Measurements from ENCODE around the gene ALDH1B1.
"Not testable (repeated sequence)": the region's sequence is repeated elsewhere in the genome, so short reads cannot be mapped to it uniquely, and the experiment has no call there.

The ALDH1B1 gene

DNA sequence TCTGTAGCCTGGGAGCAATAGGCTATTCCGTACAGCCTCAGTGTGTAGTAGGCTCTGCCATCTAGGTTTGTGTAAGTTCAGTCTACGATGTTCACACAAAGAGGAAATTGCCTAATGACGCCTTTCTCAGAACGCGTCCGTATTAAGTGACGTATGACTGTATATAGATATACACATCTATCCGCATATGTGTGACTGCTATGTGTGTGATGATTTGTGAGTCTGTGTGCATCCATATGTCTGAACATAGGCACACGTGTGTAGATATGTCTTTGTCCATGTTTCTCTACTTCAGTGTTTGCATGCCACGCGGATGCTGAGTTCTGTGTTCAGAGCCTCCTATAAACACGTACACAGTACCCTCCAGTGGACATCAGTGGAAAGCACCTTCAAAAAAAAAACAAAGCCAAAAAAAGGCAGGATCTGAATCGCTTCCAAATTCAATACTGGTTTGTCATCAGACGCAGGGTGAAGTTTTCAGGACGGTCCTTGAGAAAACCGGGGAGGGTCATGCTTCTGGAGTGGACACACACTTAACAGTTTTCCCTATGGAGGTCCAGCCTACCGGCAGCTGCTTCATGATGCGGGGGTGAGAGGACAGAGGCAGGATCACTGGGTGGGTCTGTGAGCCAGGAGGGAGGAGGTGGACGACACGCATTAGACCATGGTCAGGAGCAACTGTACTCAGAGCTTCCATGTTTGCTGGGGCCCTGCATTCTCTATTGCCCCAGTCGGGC is 29.5 kb upstream of the ALDH1B1 start:
- DNase-seq = peak; percentile 85 to 90

DNA sequence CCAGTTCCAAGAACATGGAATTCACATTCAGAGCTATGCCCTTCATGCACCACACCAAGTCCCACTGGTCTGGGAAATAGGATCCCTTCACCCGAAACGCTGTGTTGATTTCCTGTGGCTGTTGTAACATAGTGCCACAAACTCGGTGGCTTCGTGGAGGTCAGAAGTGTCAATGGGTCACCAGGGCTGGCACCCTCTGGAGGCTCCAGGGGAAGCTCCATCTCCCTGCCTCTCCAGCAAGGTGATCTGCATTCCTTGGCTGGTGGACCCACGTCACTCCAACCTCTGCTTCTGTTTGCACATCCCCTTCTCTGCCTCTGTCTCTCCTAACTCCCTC is 28.9 kb upstream of the ALDH1B1 start:
- no peak for DNase-seq

DNA sequence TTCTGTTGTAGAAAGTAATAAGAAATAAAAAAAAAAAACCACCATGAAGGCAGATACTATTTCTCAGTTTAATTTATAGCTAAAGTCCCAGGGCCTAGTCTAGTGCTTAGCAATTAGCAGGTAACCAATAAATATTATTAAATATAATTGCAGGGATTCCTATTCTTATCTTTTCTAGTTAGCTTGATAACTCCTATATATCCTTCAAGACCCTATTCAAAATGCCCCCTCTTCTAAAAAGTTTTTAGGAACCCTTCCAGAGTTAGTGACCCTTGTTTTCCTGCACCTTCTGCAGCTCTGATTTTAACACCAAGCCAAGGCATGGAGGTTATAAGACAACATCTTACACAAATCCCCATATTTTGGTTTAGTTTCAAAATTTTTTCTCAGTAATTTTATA is 24.6 kb upstream of the ALDH1B1 start:
- no peak for DNase-seq

DNA sequence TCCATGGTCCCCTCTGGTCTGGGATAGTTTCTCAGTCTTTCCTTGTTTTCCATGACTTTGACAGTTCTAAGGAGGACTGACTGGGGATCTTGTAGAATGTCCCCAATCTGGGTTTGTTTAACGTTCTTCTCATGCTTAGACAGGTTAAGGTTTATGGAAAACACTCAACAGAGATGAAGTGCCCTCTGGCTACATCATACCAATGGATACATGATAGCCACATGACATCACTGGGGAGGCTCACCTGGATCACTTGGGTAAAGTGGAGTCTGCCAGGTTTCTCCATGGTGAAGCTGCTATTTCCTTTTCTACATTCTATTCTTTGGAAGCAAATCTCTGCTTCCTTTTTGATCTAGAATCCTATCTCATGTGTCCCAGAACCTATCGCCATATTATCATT is 23.8 kb upstream of the ALDH1B1 start:
- no peak for DNase-seq

DNA sequence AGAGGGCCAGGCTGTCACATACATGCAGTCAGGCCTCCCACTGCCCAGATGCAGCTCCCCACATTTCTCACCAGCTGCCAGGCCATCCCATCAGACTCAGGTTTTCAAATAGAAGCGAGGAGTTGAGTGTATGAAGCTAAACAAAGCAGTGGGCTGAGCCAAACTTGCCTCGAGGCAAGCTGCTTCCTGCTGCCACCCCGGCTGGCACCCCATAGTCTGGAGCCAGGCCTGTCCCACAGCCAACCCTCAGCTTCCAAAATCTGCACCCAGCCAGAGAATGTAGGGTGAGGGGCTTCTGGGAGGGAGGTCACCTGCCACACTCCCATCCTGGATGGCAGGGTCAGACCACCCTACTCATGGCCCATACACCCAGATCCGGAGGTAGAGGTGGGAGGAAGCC is 22.3 kb upstream of the ALDH1B1 start:
- no peak for DNase-seq

DNA sequence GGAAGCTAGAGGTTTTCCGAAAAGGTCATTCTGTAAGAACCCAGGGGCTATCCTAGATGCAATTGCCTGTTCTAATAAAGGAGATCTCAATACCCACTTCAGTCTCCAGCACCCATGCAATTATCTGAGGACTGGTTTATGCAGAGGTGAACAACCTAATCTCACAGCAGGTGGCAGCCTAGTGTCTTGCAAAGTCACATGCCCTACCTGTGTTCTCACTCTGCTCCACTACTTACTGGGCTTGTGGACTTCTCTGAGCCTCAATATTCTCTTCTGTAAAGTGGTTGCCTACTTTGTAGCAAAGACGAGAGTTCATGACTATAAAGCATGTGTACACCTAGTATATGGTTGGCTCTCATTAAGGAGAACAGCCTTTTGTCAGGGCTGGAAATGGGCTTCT is 21.0 kb upstream of the ALDH1B1 start:
- DNase-seq = peak; percentile 9 to 27

DNA sequence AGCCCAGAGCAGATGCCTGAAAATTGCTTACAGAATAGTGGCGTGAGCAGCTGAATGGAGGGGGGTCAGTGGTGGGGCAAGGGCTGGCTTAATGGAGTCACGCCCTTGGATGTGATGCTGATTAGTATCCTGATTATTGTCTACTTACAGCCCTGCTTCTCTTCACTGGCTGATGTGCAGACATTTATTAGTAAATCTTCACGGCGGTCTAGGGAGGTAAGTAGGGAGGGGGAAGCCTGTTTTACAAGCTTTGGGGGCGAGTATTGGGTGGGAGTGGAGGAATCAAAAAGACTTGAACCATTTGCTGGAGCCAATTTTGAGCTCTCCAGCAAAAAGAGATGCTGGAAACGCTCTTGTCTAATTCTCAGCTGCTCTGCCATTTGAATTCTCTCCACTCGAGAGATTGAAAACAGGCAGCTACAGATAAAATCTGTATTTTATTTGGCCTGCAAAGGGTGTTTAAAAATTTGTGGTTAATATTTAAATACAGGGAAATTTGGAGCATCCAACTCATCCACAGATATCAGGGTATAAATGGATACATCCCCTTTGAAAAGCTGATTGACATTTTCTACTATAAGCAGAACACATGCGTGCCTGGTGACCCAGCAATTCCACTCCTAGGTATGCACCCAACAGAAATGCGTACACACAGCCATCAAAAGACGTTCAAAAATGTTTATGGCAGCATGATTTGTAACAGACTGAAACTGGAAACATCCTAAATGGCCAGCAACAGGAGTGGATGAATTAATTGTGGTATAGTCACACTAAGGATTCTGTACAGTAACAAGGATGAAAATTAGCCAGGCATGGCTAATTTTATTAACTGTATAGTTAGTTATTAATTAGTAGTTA is 19.5 kb upstream of the ALDH1B1 start:
- DNase-seq = no peak

DNA sequence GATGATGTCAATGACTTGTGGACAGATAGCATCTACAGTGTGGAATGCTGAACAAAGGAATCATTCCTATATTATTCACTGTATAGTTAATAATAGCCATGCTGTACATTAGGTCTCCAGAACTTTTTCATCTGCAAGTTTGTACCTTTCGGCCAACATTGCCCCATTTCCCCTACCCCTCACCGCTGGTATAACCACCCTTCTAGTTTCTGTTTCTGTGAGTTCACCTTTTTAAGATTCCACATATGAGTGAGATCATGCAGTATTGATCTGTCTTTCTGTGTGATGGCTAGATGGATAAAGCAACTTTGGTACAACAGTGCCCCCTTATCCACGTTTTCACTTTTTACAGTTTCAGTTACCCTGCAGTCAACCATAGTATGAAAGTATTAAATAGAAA is 18.8 kb upstream of the ALDH1B1 start:
- no peak for DNase-seq

DNA sequence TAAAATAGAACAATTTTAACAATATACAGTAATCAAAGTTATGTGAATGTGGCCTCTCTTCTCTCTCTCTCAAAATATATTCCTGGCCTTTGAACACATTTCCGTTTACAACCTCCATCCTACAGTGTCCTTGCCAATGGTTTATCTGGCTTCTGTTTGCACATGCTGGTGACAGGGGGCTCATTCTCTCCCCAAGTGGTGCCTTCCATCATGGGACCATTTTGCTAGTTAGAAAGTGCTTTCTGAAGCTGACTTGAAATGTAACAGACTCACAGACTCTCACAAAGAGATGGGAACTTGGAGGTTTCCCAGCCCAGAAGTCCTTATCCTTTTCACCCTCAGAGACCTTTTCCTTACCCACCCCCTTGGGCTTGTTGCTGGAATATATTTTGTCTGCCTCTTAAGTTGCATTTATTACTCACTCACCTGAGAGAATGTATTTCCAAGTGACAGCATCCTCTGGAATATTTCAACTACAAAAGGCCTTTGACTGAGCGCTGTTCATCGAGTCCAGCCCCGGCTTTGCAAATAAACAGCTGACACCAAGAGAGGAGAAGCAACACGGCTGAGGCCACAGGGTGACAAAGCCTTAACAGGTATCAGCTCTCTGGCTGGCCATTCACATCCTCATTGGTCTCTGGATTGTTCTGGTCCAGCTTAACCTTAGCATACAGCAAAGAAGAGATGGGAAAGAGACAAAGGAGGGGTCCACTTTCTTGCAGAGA is 17.5 kb upstream of the ALDH1B1 start:
- no peak for DNase-seq

DNA sequence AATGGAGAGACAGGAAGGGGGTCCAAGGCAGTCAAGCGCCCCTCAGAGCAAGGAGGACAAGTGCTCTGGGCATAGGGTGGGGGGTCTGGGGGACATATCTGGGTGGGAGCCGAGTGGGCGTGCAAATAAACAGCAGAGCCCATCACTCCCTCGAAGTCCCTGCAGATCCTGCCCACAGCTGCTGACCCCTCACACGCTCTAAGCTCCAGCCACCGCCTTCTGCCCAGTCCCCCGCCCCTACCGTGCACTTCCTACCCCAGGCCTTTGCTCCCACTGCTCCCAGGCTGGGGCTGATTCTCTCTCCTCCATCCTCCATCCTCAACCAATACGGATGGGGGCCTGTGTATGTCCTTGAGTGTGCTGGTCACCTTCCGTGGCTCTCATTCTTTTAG is 16.9 kb upstream of the ALDH1B1 start:
- DNase-seq = no peak

DNA sequence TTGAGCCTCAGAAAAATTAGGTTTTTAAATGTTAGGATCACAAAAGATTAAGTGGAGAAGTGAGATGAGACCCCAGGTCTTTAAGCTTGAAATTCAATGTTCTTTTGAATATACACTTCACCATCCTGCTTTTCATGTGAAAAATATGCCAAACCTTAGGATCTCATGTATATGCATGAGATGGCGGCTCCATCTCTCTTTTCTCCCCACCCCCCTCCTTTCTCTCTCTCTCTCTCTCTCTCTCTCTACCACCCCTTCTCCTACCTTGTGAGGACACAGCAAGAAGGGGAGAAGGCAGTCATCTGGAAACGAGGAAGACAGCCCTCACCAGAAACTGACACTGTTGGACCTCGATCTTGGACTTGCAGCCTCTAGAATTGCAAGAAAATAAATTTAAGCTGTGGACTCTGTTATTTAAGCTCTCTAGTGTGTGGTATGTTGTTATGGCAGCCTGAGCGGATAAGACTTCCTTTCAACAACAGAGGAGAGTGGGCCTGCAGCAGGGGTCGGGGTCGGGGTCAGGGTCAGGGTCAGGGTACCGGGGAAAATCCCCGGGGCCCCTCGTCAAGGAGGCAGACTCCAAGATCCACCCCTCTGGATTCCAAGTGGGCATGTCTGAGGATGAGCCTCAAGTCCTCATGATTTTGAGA is 16.4 kb upstream of the ALDH1B1 start:
- no peak for DNase-seq

DNA sequence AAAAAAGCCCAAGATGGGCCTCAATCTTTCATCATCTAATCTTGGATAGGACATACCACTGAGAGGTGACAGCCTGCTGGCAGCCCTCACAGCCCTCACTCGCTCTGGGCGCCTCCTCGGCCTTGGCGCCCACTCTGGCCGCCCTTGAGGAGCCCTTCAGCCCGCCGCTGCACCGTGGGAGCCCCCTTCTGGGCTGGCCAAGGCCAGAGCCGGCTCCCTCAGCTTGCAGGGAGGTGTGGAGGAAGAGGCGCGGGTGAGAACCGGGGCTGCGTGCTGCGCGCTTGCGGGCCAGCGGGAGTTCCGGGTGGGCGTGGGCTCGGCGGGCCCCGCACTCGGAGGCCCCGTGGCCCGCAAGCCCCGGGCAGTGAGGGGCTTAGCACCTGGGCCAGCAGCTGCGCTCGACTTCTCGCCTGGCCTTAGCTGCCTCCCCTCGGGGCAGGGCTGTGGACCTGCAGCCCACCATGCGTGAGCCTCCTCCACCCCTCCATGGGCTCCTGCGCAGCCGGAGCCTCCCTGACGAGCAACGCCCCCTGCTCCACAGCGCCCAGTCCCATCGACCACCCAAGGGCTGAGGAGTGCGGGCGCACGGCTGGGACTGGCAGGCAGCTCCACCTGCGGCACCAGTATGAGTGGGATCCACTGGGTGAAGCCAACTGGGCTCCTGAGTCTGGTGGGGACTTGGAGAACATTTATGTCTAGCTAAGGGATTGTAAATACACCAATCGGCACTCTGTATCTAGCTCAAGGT is 15.0 kb upstream of the ALDH1B1 start:
- not testable (repeated sequence) for DNase-seq

DNA sequence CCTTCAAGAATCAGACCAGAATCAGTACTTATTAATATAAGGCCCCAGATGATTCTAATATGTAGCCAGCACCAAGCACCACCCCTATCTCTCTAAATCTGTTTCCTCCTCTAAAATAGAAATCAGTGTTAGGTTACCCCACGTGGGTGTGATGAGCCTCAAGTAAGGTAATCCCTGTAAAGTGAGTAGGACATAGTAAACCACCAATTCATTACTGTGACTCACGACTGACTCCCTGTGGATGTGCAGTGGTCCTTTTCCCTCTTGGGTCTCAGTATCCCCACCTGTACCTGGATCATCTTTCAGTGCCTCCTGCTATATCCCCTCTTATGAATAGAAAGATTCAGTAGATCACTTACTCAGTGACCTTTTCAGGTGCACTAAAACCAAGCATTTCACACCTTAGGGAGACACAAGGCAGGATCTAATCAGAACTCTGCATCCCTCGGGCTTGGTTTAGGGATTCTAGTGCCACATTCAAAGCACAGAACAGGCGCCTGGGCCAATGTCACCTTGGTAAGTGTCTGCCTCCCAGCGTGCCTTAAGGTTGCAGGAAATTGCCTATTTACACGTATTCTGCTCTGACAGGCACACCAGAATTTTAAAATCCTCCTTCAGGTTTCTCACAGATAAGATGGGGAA is 12.2 kb upstream of the ALDH1B1 start:
- no peak for DNase-seq

DNA sequence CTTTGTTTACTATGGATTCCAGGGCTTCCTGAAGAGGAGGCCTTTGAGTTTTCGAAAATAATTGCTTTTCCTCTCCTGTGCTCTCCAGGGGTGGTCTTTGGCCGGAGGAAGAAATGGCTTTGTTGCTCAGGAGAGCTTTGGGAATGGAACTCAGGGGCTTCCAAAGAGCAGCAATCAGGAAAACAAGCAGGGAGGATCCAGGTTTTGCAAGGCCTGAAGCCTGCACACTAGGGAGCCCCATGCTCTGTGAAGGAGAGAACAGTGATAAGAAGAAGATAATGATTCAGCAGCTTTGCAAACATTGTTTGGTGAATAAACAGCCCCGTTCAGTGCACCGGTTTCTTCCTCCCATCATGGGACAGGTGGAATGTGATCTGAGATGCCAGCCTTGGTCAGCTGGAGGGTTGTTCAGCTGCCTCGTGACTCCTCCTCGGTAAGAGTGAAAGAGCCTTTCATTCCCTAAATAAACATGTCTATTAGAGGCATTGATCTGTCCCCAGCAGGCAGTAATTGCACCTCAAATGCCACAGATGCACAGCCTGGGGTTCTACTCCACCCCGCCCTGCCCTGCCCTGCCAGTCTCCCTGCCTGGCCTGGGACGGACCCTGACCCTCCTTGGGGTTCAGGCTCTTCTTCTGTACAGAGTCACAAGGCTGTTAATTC is 11.5 kb upstream of the ALDH1B1 start:
- DNase-seq = no peak

DNA sequence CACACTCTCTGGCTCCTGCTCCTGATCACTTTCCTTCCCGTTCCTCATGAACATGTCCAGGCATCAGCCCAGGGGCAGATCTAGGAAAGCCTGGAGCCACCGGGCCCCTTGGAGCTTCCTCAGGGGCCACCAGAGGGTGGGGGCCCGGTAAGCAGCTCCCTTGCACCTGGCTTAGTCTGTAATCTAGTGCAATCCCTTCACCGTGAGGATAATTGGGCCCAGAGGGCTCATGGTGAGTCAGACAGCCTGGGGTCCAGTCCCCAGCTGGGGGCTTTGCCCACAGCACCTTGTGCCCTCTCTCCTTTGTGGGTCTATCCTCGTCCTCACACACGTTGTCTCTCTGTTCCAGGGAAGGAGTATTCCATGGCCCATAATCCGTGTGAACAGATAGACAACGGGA is 10.4 kb upstream of the ALDH1B1 start:
- no peak for DNase-seq

DNA sequence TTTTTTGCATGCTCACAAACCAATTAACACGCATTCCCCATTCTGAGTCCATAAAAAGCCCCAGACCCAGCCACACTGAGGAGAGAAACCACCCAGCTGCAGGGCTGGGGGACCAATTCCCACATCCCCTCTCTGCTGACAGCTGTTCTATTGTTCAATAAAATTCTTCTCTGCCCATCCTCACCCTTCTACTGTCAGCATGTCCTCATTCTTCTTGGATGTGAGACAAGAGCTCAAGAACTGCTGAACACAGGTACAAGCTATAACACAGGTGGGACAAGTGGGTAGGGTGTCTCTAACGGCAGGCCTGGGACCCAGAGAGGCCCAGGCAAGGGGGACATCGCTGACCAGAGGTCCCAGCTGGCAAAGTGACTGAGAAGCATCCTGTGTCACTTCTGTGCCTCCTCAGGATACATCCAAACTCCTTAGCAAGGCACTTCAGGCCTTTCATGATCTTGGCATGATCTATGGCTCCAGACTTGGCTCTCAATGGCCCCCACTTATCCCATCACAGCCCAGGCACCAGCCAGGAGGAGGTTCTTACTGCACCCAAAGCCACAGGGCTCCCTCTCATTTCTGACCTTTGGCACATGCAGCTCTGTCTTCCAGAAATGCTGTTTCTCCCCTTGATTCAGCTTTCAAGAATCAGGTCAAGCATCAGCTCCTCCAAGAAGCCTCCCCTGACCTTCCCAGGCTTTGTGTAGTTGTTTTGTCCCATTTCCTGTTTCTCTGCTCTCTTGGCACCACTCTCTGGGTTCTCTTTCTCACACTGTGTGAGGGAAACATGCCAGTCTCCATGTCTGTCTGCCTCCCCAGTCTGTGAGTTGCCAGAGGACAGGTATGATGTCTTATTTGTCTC is 7.3 kb upstream of the ALDH1B1 start:
- DNase-seq = no peak

DNA sequence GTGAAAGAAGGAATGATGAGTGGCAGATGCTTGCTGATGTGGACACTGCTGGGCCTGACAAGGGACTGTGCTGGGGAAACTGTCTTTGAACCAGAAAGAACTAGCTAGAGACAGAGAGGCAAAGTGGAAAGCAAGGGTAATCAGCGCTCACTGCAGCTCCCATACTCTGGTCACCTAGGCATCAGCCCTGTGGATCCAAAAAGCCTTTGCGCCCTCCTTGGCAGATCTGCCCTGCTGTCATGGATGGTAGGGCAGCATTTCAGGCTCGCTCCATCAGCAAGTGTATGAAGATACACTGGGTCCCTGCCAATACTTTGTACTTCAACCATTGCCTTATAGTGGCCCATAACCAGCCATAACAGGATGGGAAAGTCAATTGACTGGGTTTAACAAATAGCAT is 6.6 kb upstream of the ALDH1B1 start:
- no peak for DNase-seq

DNA sequence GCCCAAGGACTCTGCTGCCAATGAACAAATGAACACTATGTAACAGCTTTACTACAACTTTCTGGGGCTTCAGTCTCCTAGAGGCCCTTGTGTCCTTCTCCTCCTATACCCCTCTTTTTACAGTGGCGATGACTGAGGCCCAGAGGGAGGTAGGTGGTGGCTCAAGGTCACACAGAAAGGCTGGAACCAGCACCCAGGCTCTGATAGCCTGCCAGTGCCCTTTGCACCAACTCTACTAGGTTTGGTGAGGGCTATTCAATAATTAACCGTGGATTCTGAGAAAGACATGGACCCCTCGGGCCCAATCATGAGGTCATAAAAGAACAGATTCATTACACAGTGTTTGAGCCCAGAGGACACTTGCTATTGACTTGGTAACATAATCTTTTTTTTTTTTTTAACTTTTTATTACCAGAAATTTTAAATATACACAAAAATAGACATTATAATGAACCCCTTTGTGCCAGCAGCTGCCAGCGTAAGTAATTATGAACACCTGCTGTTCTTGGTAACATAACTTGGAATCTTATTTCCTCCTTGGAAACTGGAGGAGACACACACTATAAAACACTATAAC is 6.1 kb upstream of the ALDH1B1 start:
- DNase-seq = no peak

DNA sequence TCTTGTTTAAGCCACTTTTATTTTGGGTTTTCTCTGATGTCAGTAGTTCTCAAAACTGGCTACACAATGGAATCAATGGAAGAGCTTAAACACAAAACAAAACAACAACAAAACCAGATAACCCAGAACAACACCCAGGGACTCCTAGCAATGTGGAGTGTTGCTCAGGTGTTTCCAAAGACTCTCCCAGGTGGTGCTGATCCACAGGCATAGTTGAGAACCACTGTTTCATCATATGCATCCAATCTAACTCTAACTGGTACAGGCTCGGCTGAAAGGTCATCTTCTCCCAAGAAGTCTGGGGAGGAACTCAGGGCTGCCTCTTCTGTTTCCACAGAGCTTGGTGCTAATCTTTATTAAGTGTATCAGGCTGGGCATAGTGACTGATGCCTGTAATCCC is 5.4 kb upstream of the ALDH1B1 start:
- no peak for DNase-seq

DNA sequence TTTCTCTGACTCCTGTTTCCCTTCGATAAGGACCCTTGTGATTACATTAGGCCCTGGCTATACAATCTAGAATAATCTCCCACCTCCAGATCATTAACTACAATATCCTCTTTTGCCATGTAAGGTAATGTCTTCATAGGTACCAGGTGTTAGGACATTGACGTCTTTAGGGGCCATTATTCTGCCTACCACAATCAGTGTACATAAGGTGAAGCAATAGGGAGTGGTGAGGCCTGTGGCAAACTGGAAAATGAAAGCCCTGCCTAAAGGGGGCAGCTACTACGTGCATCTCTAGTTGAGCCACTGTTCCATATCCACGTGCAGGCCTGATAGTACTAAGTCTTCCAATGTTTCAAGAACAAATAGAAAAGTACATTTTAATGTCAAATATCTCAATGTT is 4.8 kb upstream of the ALDH1B1 start:
- DNase-seq = no peak
